Lung (tissue), 12 donors: Measurements from ENCODE around the gene LGR5. TPM values are rescaled to one million over a fixed set of nuclear protein-coding genes. Genes with fewer than 3 reads are reported as not detected.
"Not testable (repeated sequence)": the region's sequence is repeated elsewhere in the genome, so short reads cannot be mapped to it uniquely, and the experiment has no call there.

Source experiments
- ATAC-seq: fragments of 200-7000 bp; cut with Tn5 transposase; one replicate; pipeline ENCODE4 v1.9.1; 2020; ENCODE audit warnings: moderate number of reproducible peaks; ENCODE audit not compliant: insufficient read depth, low FRiP score
- DNase-seq, 3 donors: peaks; one replicate each; pipeline ENCODE4 v3.0.0-alpha.2; 2013 to 2017
- H3K27ac ChIP-seq, 2 donors: one replicate each; pipeline ENCODE4 v1.5.1; 2013; ENCODE audit warnings: mild to moderate bottlenecking in 2 of 2, moderate library complexity in 2 of 2, control low read depth in 1 of 2, inconsistent platforms in 1 of 2, low read depth in 1 of 2, low read length in 1 of 2
- H3K27me3 ChIP-seq, 3 donors: one replicate each; pipeline ENCODE4 v1.5.1; 2013; ENCODE audit warnings: low read length in 2 of 3; ENCODE audit not compliant: control insufficient read depth in 3 of 3, insufficient read depth in 3 of 3
- H3K36me3 ChIP-seq, 4 donors: one replicate each; pipeline ENCODE4 v1.5.1; 2013; ENCODE audit warnings: low read length in 4 of 4, mild to moderate bottlenecking in 1 of 4, moderate library complexity in 1 of 4; ENCODE audit not compliant: control insufficient read depth in 4 of 4, insufficient read depth in 4 of 4
- H3K4me1 ChIP-seq, 5 donors: one replicate each; pipeline ENCODE4 v1.5.1; 2013; ENCODE audit warnings: low read length in 5 of 5, mild to moderate bottlenecking in 2 of 5, moderate library complexity in 1 of 5; ENCODE audit not compliant: control insufficient read depth in 5 of 5, insufficient read depth in 5 of 5
- H3K4me3 ChIP-seq: one replicate; pipeline ENCODE4 v1.5.1; 2013; ENCODE audit warnings: mild to moderate bottlenecking, control low read depth, moderate library complexity
- H3K9ac ChIP-seq, 2 donors: one replicate each; pipeline ENCODE4 v1.5.1; 2013; ENCODE audit warnings: low read length in 2 of 2, control low read depth in 1 of 2; ENCODE audit not compliant: insufficient read depth in 1 of 2
- H3K9me3 ChIP-seq, 4 donors: one replicate each; pipeline ENCODE4 v1.5.1; 2013; ENCODE audit warnings: low read length in 3 of 4, mild to moderate bottlenecking in 1 of 4, moderate library complexity in 1 of 4; ENCODE audit not compliant: control insufficient read depth in 4 of 4, insufficient read depth in 3 of 4
- CTCF ChIP-seq: IDR thresholded peaks from 2 replicates; pipeline ENCODE4 v1.5.1; 2012; ENCODE audit warnings: mild to moderate bottlenecking; ENCODE audit errors: control extremely low read depth, extremely low read depth
- WGBS, 2 donors: extraction: QIAGEN DNeasy Blood & Tissue Kit; methylation state at CpG; one replicate each; pipeline ENCODE4 v1.1.7; 2013; 5-methylcytosine and 5-hydroxymethylcytosine counted together
- polyA plus RNA-seq, 2 donors: library from polyadenylated mRNA; stranded (reverse); fragments of 200-250 nt; gene quantifications; one replicate each; pipeline ENCODE4 v1.2.1, GENCODE V29; 2013
- total RNA-seq, 2 donors: library from RNA; depleted of rRNA in 1 of 2; stranded (reverse); fragments of >200 nt in 1 of 2; gene quantifications; one replicate each; pipeline ENCODE4 v1.2.1, GENCODE V29; 2014 to 2021
- donor health status: control.
- donor health status: control.
- donor health status: Bipolar disorder and iron deficiency.
- donor health status: healthy.
- donor health status: DM: yes; HTN: yes; CAD: no.

The LGR5 gene
- total and polyA plus RNA-seq, 4 donors: 0.06 to 1.4 (median 0.21) TPM

GRCh38 chr12:71565535-71565934 lies 125.9 kb downstream of the LGR5 start:
- no peak for ATAC-seq
- peaks cover 0 to 8% (median 0%) of the 10 kb centered on the region in 5 donors for H3K4me1 ChIP-seq

GRCh38 chr12:71566655-71567054 lies 127.1 kb downstream of the LGR5 start:
- Histone ChIP-seq H3K4me1 (peaks cover 0 to 7% (median 0%) of the 10 kb centered on the region in 5 donors), H3K27me3 (no peaks in the 10 kb centered on the region), H3K36me3 (no peaks in the 10 kb centered on the region), H3K9me3 (no peaks in the 10 kb centered on the region), H3K4me3 (no peak overlapping the region), H3K9ac (no peak overlapping the region), H3K27ac (no peak overlapping the region)
- no peak for TF ChIP-seq CTCF
- DNase-seq (peak in 1 of 3 donors; percentile 19), ATAC-seq (no peak)
- WGBS, 2 donors: 34 to 39% methylated on average over 2 of the region's 2 CpGs

More at GRCh38 chr12:71565535-71565934, 125.9 kb downstream of the LGR5 start:
- no peaks in the 10 kb centered on the region for H3K27me3 ChIP-seq
- no peaks in the 10 kb centered on the region for H3K9me3 ChIP-seq
- H3K36me3 ChIP-seq: no peaks in the 10 kb centered on the region
- no peak for TF ChIP-seq CTCF
- H3K4me3 ChIP-seq: no peak overlapping the region
- no peak for DNase-seq
- no peak overlapping the region for H3K9ac ChIP-seq
- H3K27ac ChIP-seq: no peak overlapping the region
- WGBS, 2 donors: 60 to 71% methylated on average over 1 of the region's 1 CpG

- WGBS, 2 donors: 55 to 79% methylated on average over 3 of the region's 3 CpGs
- ATAC-seq: no peak
These were observed 127.9 kb downstream of the LGR5 start for GRCh38 chr12:71567537-71567936.

GRCh38 chr12:71569885-71570284 lies 130.3 kb downstream of the LGR5 start:
- not testable (repeated sequence) for H3K4me1 ChIP-seq, H3K27ac ChIP-seq, H3K36me3 ChIP-seq, H3K9ac ChIP-seq, H3K27me3 ChIP-seq, H3K9me3 ChIP-seq, DNase-seq, H3K4me3 ChIP-seq, ATAC-seq
- 80 to 94% methylated on average over 6 of the region's 6 CpGs for WGBS, 2 donors

More at GRCh38 chr12:71567537-71567936, 127.9 kb downstream of the LGR5 start:
- Histone ChIP-seq H3K27me3 (no peaks in the 10 kb centered on the region), H3K27ac (no peak overlapping the region), H3K9me3 (no peaks in the 10 kb centered on the region), H3K9ac (no peak overlapping the region), H3K4me1 (peaks cover 0 to 7% (median 0%) of the 10 kb centered on the region in 5 donors), H3K36me3 (no peaks in the 10 kb centered on the region), H3K4me3 (no peak overlapping the region)
- DNase-seq: peak; percentile 50 to 73 (median 55)
- no peak for TF ChIP-seq CTCF
